Measurements from ENCODE around the gene CCR5AS.

Gene CCR5AS

GRCh38 chr3:46318207-46318927, 88.5 kb downstream of the CCR5AS start:
- Histone ChIP-seq H3K9me3 (replicated peaks; ENCODE audit: low read length) (no peaks in the 10 kb centered on the region), H3K36me3 (ENCODE audit: insufficient read depth, low read length) (no peaks in the 10 kb centered on the region), H3K27me3 (ENCODE audit: control insufficient read depth, insufficient read depth, low read length) (peaks cover 23% of the 10 kb centered on the region), H3K4me2 (ENCODE audit: low read length) (no peak overlapping the region), H3K9ac (ENCODE audit: low read depth, low read length) (no peak overlapping the region), H3K4me3 (ENCODE audit: low read length) (no peak overlapping the region), H3K4me1 (ENCODE audit: control insufficient read depth, insufficient read depth, low read length) (no peaks in the 10 kb centered on the region)

DNA sequence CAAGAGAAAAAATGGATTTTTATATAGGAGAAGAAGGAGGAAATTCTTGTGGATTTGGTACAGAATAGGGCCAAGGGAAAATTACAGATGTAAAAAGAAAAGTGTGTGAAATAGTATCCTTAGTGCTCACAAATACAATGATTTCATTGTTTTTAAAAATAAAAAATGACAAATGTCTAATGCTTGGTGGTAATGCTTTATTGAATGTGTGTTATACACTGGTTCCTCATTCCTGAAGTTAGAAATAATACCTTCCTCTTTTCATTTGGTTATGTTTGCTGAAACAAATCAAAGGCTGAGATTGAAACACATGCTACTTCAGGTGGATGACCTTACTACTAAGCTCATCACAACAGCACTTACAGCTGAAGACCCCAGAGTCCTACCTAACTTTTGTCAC, 90.7 kb downstream of the CCR5AS start:
- H3K36me3 ChIP-seq (ENCODE audit: insufficient read depth, low read length): no peaks in the 10 kb centered on the region
- no peaks in the 10 kb centered on the region for H3K9me3 ChIP-seq (replicated peaks; ENCODE audit: low read length)
- no peak overlapping the region for H3K4me2 ChIP-seq (ENCODE audit: low read length)
- H3K4me1 ChIP-seq (ENCODE audit: control insufficient read depth, insufficient read depth, low read length): no peaks in the 10 kb centered on the region
- H3K9ac ChIP-seq (ENCODE audit: low read depth, low read length): no peak overlapping the region
- peaks cover 28% of the 10 kb centered on the region for H3K27me3 ChIP-seq (ENCODE audit: control insufficient read depth, insufficient read depth, low read length)
- H3K4me3 ChIP-seq (ENCODE audit: low read length): no peak overlapping the region

GRCh38 chr3:46314517-46314916, 92.3 kb downstream of the CCR5AS start:
- H3K4me2 ChIP-seq (ENCODE audit: low read length): no peak overlapping the region
- no peak overlapping the region for H3K4me3 ChIP-seq (ENCODE audit: low read length)
- H3K9ac ChIP-seq (ENCODE audit: low read depth, low read length): no peak overlapping the region
- no peaks in the 10 kb centered on the region for H3K9me3 ChIP-seq (replicated peaks; ENCODE audit: low read length)
- H3K27me3 ChIP-seq (ENCODE audit: control insufficient read depth, insufficient read depth, low read length): peaks cover 33% of the 10 kb centered on the region
- no peaks in the 10 kb centered on the region for H3K4me1 ChIP-seq (ENCODE audit: control insufficient read depth, insufficient read depth, low read length)
- no peaks in the 10 kb centered on the region for H3K36me3 ChIP-seq (ENCODE audit: insufficient read depth, low read length)
